HEK293T (cell line): Measurements from ENCODE around the gene RNF144B.

Experiments
- CTCF ChIA-PET: fragments of 350-600 bp; formaldehyde crosslinking; extraction: SDS; loops from one replicate; lab custom pipeline; 2021; ENCODE audit warnings: antibody characterized with exemption, inconsistent platforms; lab: Yijun Ruan, JAX
- POLR2A ChIA-PET: fragments of 350-600 bp; formaldehyde crosslinking; extraction: SDS; loops from one replicate; lab custom pipeline; 2020; ENCODE audit warnings: antibody characterized with exemption, inconsistent platforms; lab: Yijun Ruan, JAX
- DNase-seq: peaks from one replicate; pipeline ENCODE4 v3.0.0; 2012; ENCODE audit warnings: mixed read lengths; ENCODE audit errors: extremely low spot score
- ARNT ChIP-seq: fragments of 450-650 bp; IDR thresholded peaks from 2 replicates; pipeline ENCODE4 v1.6.1; 2017; ENCODE audit warnings: mild to moderate bottlenecking
- BHLHE40 ChIP-seq: fragments of 450-650 bp; IDR thresholded peaks from 2 replicates; pipeline ENCODE4 v1.6.1; 2016; ENCODE audit warnings: mild to moderate bottlenecking, moderate library complexity, borderline replicate concordance
- CTBP1 ChIP-seq: fragments of 450-650 bp; IDR thresholded peaks from 2 replicates; pipeline ENCODE4 v1.6.1; 2016; ENCODE audit warnings: borderline replicate concordance
- ELF4 ChIP-seq: fragments of 450-650 bp; IDR thresholded peaks from 2 replicates; pipeline ENCODE4 v1.6.1; 2017; ENCODE audit warnings: antibody characterized with exemption
- FOXA1 ChIP-seq: fragments of 450-650 bp; IDR thresholded peaks from 2 replicates; pipeline ENCODE4 v1.6.1; 2016; ENCODE audit warnings: mild to moderate bottlenecking
- FOXK2 ChIP-seq: fragments of 450-650 bp; IDR thresholded peaks from 2 replicates; pipeline ENCODE4 v1.6.1; 2016; ENCODE audit warnings: mild to moderate bottlenecking
- FOXM1 ChIP-seq: fragments of 450-650 bp; IDR thresholded peaks from 2 replicates; pipeline ENCODE4 v1.6.1; 2017; ENCODE audit warnings: mild to moderate bottlenecking, borderline replicate concordance
- HDGF ChIP-seq: fragments of 450-650 bp; IDR thresholded peaks from 2 replicates; pipeline ENCODE4 v1.6.1; 2017; ENCODE audit warnings: antibody characterized with exemption, borderline replicate concordance
- L3MBTL2 ChIP-seq: fragments of 450-650 bp; conservative IDR thresholded peaks from 2 replicates; pipeline ENCODE4 v1.6.1; 2016; ENCODE audit warnings: mild to moderate bottlenecking
- LEF1 ChIP-seq: fragments of 450-650 bp; IDR thresholded peaks from 2 replicates; pipeline ENCODE4 v1.6.1; 2017; ENCODE audit warnings: mild to moderate bottlenecking, borderline replicate concordance
- NFRKB ChIP-seq: fragments of 450-650 bp; IDR thresholded peaks from 2 replicates; pipeline ENCODE4 v1.6.1; 2016; ENCODE audit warnings: mild to moderate bottlenecking, moderate library complexity
- SP1 ChIP-seq: fragments of 450-650 bp; IDR thresholded peaks from 2 replicates; pipeline ENCODE4 v1.6.1; 2017
- SUZ12 ChIP-seq: fragments of 450-650 bp; IDR thresholded peaks from 2 replicates; pipeline ENCODE4 v1.6.1; 2016; ENCODE audit warnings: mild to moderate bottlenecking
- TARDBP ChIP-seq: fragments of 450-650 bp; IDR thresholded peaks from 2 replicates; pipeline ENCODE4 v1.6.1; 2016
- ZNF384 ChIP-seq: fragments of 450-650 bp; IDR thresholded peaks from 2 replicates; pipeline ENCODE4 v1.6.1; 2016
- TF ChIP-seq, protein P1 (sequence below): fragments of 450-650 bp; IDR thresholded peaks from 2 replicates; pipeline ENCODE4 v1.6.1; 2016

The RNF144B gene

DNA sequence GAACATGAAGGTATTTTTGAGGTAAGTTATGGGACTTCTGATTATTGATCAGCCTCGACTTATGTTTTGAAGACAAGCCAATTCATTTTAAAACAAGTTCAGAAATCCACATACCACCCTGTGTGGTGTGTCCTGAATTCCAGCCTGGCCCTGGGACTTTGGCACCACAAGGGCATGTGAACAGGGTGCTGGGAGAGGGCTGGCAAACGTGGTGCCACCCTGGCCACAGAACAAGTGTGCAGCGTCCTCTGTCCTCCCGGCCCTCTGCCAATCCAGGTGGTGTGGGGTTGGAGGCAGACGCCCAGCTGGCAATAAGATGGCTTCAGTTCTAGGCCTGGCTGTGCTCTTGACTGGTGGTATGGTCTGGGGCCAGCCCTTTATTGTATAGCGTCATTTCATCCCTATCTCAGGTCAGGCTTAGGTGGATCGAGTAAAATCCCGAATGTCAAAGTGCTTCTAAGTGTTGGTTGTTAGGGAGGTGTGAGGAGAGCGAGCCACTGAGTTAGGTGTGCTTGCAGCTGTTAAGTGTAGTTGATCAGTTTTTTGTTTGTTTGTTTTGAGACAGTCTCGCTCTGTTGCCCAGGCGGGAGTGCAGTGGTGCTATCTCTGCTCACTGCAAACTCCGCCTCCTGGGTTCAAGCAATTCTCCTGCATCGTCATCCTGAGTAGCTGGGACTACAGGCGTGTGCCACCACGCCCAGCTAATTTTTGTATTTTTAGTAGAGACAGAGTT lies 84.2 kb downstream of the RNF144B start:
- TF ChIP-seq NFRKB (no peak), FOXK2 (no peak), ARNT (no peak), FOXA1 (no peak), HDGF (no peak), FOXM1 (no peak), SUZ12 (no peak), LEF1 (no peak), BHLHE40 (no peak), ZNF384 (no peak), L3MBTL2 (no peak), SP1 (no peak), ELF4 (no peak), CTBP1 (no peak), TARDBP (no peak)
- TF ChIP-seq, protein P1, sequence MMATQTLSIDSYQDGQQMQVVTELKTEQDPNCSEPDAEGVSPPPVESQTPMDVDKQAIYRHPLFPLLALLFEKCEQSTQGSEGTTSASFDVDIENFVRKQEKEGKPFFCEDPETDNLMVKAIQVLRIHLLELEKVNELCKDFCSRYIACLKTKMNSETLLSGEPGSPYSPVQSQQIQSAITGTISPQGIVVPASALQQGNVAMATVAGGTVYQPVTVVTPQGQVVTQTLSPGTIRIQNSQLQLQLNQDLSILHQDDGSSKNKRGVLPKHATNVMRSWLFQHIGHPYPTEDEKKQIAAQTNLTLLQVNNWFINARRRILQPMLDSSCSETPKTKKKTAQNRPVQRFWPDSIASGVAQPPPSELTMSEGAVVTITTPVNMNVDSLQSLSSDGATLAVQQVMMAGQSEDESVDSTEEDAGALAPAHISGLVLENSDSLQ: no peak
- ChIA-PET POLR2A (no interaction called here), CTCF (no interaction called here)
- DNase-seq: no peak

DNA sequence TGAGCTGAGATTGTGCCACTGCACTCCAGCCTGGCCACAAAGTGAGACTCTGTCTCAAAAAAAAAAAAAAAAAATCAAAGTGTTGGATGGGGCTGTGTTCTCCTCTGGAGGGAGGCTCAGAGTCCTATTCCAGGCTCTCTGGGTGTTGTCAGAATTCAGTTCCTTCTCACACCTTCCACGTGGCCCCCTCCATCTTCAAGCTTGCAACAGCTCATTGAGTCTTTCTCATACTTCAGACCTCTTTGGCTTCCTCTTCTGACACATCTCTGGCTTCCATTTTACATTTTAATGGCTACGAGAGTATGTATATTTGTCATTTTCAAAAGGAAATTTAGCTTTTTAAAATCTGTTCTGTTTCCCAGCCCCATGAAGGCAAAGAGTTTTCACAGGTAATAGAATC lies 85.8 kb downstream of the RNF144B start:
- CTCF ChIA-PET: no interaction called here
- DNase-seq: no peak
- TF ChIP-seq ZNF384 (no peak), LEF1 (no peak), SP1 (no peak), L3MBTL2 (no peak), HDGF (no peak), FOXM1 (no peak)
- POLR2A ChIA-PET: no interaction called here

DNA sequence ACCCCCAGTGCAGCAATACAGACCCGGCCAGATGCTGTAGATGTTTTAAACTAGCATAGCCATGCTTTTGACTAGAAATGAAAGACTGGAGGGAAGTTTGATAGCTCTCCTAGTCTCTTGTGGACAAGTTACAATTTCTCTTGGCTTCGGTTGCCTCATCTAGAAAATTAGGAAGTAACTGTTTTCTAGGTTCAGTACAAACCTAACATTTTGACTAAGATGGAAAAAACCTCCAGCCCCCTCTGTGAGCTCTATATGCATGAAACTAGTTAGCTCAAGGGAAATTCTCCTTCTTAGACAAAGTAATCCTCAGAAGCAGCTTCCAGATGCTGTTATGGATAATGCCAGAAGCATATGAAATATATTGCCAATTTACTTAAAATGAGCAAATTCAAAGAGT lies 86.6 kb downstream of the RNF144B start:
- no peak for DNase-seq
- ChIA-PET CTCF (interaction anchor here (0.8 kb wide), 1 partner anchor 30 kb away, joined by 3 read pairs; no protein-coding TSS in a partner anchor), POLR2A (no interaction called here)

DNA sequence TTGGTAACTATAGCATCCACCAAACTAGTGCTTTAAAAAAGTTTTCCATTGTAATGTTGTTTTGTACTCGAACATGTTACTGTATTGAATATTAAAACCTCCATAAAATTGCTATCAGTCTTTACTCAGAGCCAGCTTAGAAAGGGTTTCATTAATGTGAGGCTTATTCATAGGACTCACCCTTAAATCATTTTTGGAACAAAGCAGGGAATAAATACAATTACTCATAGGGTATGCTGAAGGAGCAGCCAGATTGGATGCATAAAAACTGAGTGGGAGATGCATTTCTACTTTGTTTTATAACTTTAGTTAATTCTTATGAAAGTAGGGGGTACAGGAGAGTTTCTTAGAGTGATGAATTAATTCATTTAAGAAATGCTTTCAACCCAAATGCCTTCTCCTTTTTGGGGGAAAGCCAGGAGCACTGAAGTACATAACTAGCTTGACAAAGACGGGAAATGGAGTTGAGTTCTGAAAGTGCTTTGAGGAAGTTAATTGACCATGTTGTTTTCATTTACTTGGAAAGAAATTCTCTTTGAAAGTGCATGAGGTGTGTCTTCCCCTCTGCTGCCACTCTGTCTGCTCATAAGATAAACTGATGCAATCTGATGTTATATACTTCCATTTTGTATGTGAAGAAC lies 90.3 kb downstream of the RNF144B start:
- CTCF ChIA-PET: no interaction called here
- no peak for DNase-seq
- POLR2A ChIA-PET: no interaction called here
- no peak for TF ChIP-seq SUZ12
- TF ChIP-seq, protein P1: no peak

More for the DNA sequence above, 86.6 kb downstream of the RNF144B start:
- no peak for TF ChIP-seq L3MBTL2

DNA sequence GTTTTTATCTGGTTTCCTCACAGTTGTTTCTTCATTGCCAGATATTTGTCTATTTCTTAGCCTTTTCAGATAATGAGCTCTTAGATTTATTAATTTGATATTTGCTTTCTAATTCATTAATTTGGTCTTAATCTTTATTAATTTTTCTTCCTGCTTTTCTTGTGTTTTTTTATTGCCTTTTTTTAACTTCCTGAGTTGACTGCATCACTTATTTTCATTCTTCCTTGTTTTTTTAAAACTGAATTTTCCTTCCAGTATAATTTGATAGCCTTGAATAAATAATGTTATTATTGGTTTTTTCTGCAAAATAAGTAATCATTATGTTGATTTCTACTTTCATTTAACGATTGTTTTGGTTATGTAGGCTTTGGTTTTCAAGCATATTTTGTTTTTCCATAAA lies 91.5 kb downstream of the RNF144B start:
- POLR2A ChIA-PET: no interaction called here
- TF ChIP-seq, protein P1: no peak
- TF ChIP-seq FOXM1: no peak
- no peak for TF ChIP-seq HDGF
- CTCF ChIA-PET: no interaction called here
- DNase-seq: no peak

DNA sequence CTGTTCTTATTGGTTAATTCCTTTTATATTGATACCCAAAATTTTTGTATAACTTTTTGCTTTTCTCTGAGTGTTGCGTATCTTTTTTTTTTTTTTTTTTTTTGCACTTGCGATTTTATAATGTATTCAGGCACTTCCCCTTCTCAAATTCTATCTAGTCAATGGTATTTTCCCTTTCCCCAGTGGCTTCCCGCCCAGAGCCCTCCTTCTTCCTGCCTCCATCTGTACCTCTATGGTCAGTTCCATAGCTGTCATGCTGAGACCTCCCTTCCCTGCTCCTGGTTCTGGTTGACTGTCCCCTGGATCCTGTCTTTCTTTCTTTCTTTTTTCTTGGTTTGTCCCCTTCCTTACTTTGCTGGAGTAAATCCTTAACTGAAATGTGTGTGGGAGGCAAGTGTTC lies 94.7 kb downstream of the RNF144B start:
- POLR2A ChIA-PET: no interaction called here
- no peak for TF ChIP-seq ELF4
- TF ChIP-seq FOXA1: no peak
- TF ChIP-seq, protein P1: no peak
- no peak for TF ChIP-seq FOXK2
- TF ChIP-seq SUZ12: no peak
- no peak for TF ChIP-seq ZNF384
- no peak for TF ChIP-seq LEF1
- TF ChIP-seq FOXM1: no peak
- no peak for TF ChIP-seq NFRKB
- TF ChIP-seq ARNT: no peak
- no peak for TF ChIP-seq SP1
- TF ChIP-seq L3MBTL2: no peak
- TF ChIP-seq TARDBP: no peak
- no peak for TF ChIP-seq HDGF
- TF ChIP-seq BHLHE40: no peak
- TF ChIP-seq CTBP1: no peak
- no peak for DNase-seq
- CTCF ChIA-PET: no interaction called here
